PC-3 (cell line): Measurements from ENCODE around the gene MEGF6. TPM values are rescaled to one million over a fixed set of nuclear protein-coding genes. Genes with fewer than 3 reads are reported as not detected.

Experiments
- ATAC-seq: fragments of 200-7000 bp; cut with Tn5 transposase; 2 replicates; pipeline ENCODE4 v1.9.1; 2020; ENCODE audit warnings: mild to moderate bottlenecking, moderate library complexity
- BruUV-seq: library from RNA; stranded (reverse); fragments of 400-500 nt; replicated peaks from 2 replicates; lab custom pipeline; 2021; lab: Mats Ljungman, UMichigan
- CTCF ChIA-PET: fragments of 300-600 bp; sonication (Branson Sonifier 250); formaldehyde crosslinking; loops from one replicate; lab custom pipeline; 2022; ENCODE audit warnings: antibody characterized with exemption; lab: Charles Lee
- POLR2A ChIA-PET: fragments of 300-600 bp; sonication (Branson Sonifier 250); formaldehyde crosslinking; loops from one replicate; lab custom pipeline; 2022; ENCODE audit warnings: antibody characterized with exemption; ENCODE audit not compliant: unreplicated experiment; lab: Charles Lee
- DNase-seq: peaks from one replicate; pipeline ENCODE4 v3.0.0-alpha.2; 2015
- H2AFZ ChIP-seq: fragments of 300-600 bp; sonication (generic); 2 replicates; pipeline ENCODE4 v1.6.0; 2016; ENCODE audit warnings: antibody characterized with exemption, low read length
- H3F3A ChIP-seq: fragments of 300-600 bp; sonication (generic); one replicate; pipeline ENCODE4 v1.6.0; 2017; ENCODE audit warnings: antibody characterized with exemption, low read length, control low read depth, mild to moderate bottlenecking; ENCODE audit not compliant: unreplicated experiment
- H3K27ac ChIP-seq: fragments of 300-600 bp; sonication (generic); 2 replicates; pipeline ENCODE4 v1.5.1; 2016; ENCODE audit warnings: mild to moderate bottlenecking, low read length
- H3K27me3 ChIP-seq: fragments of 300-600 bp; sonication (generic); 2 replicates; pipeline ENCODE4 v1.6.1; 2016; ENCODE audit warnings: low read length, mixed read lengths
- H3K36me3 ChIP-seq: fragments of 300-600 bp; sonication (generic); 2 replicates; pipeline ENCODE4 v1.6.1; 2016; ENCODE audit warnings: low read depth, mixed run types, low read length, mixed read lengths
- H3K4me1 ChIP-seq: fragments of 300-600 bp; sonication (generic); 2 replicates; pipeline ENCODE4 v1.5.1; 2016; ENCODE audit warnings: low read length; ENCODE audit not compliant: insufficient read depth
- H3K4me2 ChIP-seq: fragments of 300-600 bp; sonication (generic); 2 replicates; pipeline ENCODE4 v1.6.0; 2016; ENCODE audit warnings: low read length
- H3K4me3 ChIP-seq: fragments of 300-600 bp; sonication (generic); 2 replicates; pipeline ENCODE4 v1.5.1; 2016; ENCODE audit warnings: mild to moderate bottlenecking, low read length, mixed read lengths
- H3K79me2 ChIP-seq: fragments of 300-600 bp; sonication (generic); 2 replicates; pipeline ENCODE4 v1.6.1; 2017; ENCODE audit warnings: low read length, mixed read lengths
- H3K9ac ChIP-seq: fragments of 300-600 bp; sonication (generic); 2 replicates; pipeline ENCODE4 v1.6.0; 2016; ENCODE audit warnings: mild to moderate bottlenecking, low read length
- H3K9me2 ChIP-seq: fragments of 300-600 bp; sonication (generic); replicated peaks from 2 replicates; pipeline ENCODE4 v1.6.1; 2016; ENCODE audit warnings: mixed run types, low read length, mixed read lengths
- H3K9me3 ChIP-seq: fragments of 300-600 bp; sonication (generic); 2 replicates; pipeline ENCODE4 v1.6.1; 2016; ENCODE audit warnings: low read length, mixed read lengths
- H4K20me1 ChIP-seq: fragments of 300-600 bp; sonication (generic); 2 replicates; pipeline ENCODE4 v1.6.1; 2016; ENCODE audit warnings: low read length, mixed read lengths
- CTCF ChIP-seq: fragments of 300-600 bp; sonication (generic); conservative IDR thresholded peaks from 2 replicates; pipeline ENCODE4 v1.5.1; 2017; ENCODE audit warnings: antibody characterized with exemption, low read depth, mild to moderate bottlenecking, low read length
- EZH2 ChIP-seq: fragments of 300-600 bp; sonication (generic); IDR thresholded peaks from one replicate; pipeline ENCODE4 v1.6.1; 2017; ENCODE audit warnings: antibody characterized with exemption, mild to moderate bottlenecking, low read length; ENCODE audit not compliant: unreplicated experiment
- EZH2phosphoT487 ChIP-seq: fragments of 300-600 bp; sonication (generic); IDR thresholded peaks from 2 replicates; pipeline ENCODE4 v1.6.1; 2018; ENCODE audit warnings: mild to moderate bottlenecking, antibody characterized with exemption, low read length, borderline replicate concordance
- intact Hi-C: fragments of 100-400 bp; cut with micrococcal nuclease; formaldehyde crosslinking; loops from 2 replicates; pipeline ENCODE4 v1.9.0; 2023
- total RNA-seq: library from RNA; depleted of rRNA; stranded (reverse); fragments of >200 nt; gene quantifications from 2 replicates; pipeline ENCODE4 v1.2.3, GENCODE V29; 2014

MEGF6 gene
- total RNA-seq, 1 experiment from 2014 or later, result 32.5 TPM

- H3K4me1 ChIP-seq, result peaks cover 12% of the 10 kb centered on the region
- no peaks in the 10 kb centered on the region for H4K20me1 ChIP-seq
- H3K36me3 ChIP-seq, result peaks cover 19% of the 10 kb centered on the region
- no peaks in the 10 kb centered on the region for H3K9me2 ChIP-seq
- peaks cover 12% of the 10 kb centered on the region for H3K79me2 ChIP-seq
- ATAC-seq (no peak), DNase-seq (no peak)
- H3K9ac ChIP-seq, result no peak overlapping the region
- ChIA-PET CTCF (no interaction called here), POLR2A (no interaction called here)
- no peak overlapping the region for H3K4me2 ChIP-seq
- H2AFZ ChIP-seq, result no peak overlapping the region
- H3K27ac ChIP-seq, result no peak overlapping the region
- intact Hi-C loops, result no loop called here
- no peak for TF ChIP-seq EZH2phosphoT487
- no peak for TF ChIP-seq CTCF
- TF ChIP-seq EZH2, result no peak
- no peaks in the 10 kb centered on the region for H3F3A ChIP-seq
- H3K4me3 ChIP-seq, result no peak overlapping the region
- no TSS peak for BruUV-seq
- H3K9me3 ChIP-seq, result no peaks in the 10 kb centered on the region
- H3K27me3 ChIP-seq, result no peaks in the 10 kb centered on the region
These were observed 33.0 kb upstream of the MEGF6 start for GRCh38 chr1:3644273-3644672.

- peaks cover 2% of the 10 kb centered on the region; the same call in 1 of the 2 replicates for H3K4me1 ChIP-seq
- no peaks in the 10 kb centered on the region for H3K27me3 ChIP-seq
- no peaks in the 10 kb centered on the region for H4K20me1 ChIP-seq
- no peak for TF ChIP-seq EZH2phosphoT487
- no peak for TF ChIP-seq CTCF
- no peak for TF ChIP-seq EZH2
- ATAC-seq (no peak), DNase-seq (no peak)
- BruUV-seq, result no TSS peak
- no peak overlapping the region for H3K27ac ChIP-seq
- no peak overlapping the region for H3K4me3 ChIP-seq
- no peak overlapping the region for H2AFZ ChIP-seq
- intact Hi-C loops, result no loop called here
- peaks cover under 1% of the 10 kb centered on the region; the same call in 1 of the 2 replicates for H3K79me2 ChIP-seq
- no peaks in the 10 kb centered on the region for H3F3A ChIP-seq
- POLR2A ChIA-PET, result no interaction called here
- H3K9ac ChIP-seq, result no peak overlapping the region
- CTCF ChIA-PET, result no interaction called here
- no peaks in the 10 kb centered on the region for H3K9me2 ChIP-seq
- peaks cover 25% of the 10 kb centered on the region for H3K36me3 ChIP-seq
- H3K4me2 ChIP-seq, result no peak overlapping the region
- H3K9me3 ChIP-seq, result no peaks in the 10 kb centered on the region
These were observed 31.8 kb upstream of the MEGF6 start for GRCh38 chr1:3642919-3643675.

GRCh38 chr1:3641816-3642215 is 30.5 kb upstream of the MEGF6 start:
- ATAC-seq (no peak), DNase-seq (no peak)
- TF ChIP-seq EZH2phosphoT487, result no peak
- no peak for TF ChIP-seq CTCF
- no peak for TF ChIP-seq EZH2
- no peak overlapping the region for H3K9ac ChIP-seq
- no peak overlapping the region for H3K27ac ChIP-seq
- no peaks in the 10 kb centered on the region for H3K4me1 ChIP-seq
- intact Hi-C loops, result no loop called here
- no peaks in the 10 kb centered on the region for H3K79me2 ChIP-seq
- H3K9me3 ChIP-seq, result no peaks in the 10 kb centered on the region
- H3K4me3 ChIP-seq, result no peak overlapping the region
- H3K36me3 ChIP-seq, result peaks cover 31% of the 10 kb centered on the region
- BruUV-seq, result no TSS peak
- no peaks in the 10 kb centered on the region for H3K9me2 ChIP-seq
- H3K4me2 ChIP-seq, result no peak overlapping the region
- no peaks in the 10 kb centered on the region for H4K20me1 ChIP-seq
- H3F3A ChIP-seq, result no peaks in the 10 kb centered on the region
- ChIA-PET CTCF (no interaction called here), POLR2A (no interaction called here)
- H2AFZ ChIP-seq, result no peak overlapping the region
- no peaks in the 10 kb centered on the region for H3K27me3 ChIP-seq
